ENCODE measurements around the gene NOS3.

Gene NOS3

GRCh38 chr7:151059367-151060112, 68.7 kb downstream of the NOS3 start, which contains the start of gene SLC4A2:
TSS of gene SLC4A2 (plus strand) at chr7:151059589. CDS start at chr7:151061988, 2,399 bp downstream.
- no peak for DNase-seq (ENCODE audit: low read depth)

DNA sequence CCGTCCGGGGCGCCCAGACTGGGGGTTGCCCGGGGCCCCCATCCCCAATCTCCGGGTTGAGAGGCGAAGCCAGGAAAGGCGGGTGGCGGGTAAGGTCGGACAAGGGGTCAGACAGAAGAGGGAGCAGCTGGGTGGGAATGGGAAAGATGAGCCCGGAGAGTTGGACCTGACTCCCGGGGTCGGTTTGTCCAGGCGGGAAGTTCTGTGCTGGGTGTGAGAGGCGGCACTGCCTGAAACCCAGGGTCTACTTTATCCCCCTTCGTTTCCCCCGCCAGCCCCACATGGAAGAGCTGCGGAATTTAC, 69.2 kb downstream of the NOS3 start:
- no peak for DNase-seq (ENCODE audit: low read depth)

GRCh38 chr7:151060416-151061212, 69.8 kb downstream of the NOS3 start:
- no peak for DNase-seq (ENCODE audit: low read depth)

- DNase-seq (ENCODE audit: low read depth) = no peak
These were observed 70.6 kb downstream of the NOS3 start for GRCh38 chr7:151061213-151062110.

DNA sequence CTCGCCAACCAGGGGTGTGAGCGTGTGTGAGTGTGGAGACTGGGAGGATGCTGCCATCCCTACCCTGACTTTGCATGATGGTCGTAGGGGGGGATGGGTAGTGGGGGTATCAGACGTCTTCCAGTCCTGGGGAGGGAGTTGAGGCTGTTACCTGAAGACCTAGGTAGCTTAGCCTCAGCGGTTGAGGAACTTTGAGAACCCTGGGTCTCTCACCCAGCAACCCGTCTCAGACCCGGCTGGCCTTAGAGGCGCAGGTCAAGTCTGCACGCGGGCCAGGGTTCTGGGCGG, 71.2 kb downstream of the NOS3 start:
- DNase-seq (ENCODE audit: low read depth) = no peak

DNA sequence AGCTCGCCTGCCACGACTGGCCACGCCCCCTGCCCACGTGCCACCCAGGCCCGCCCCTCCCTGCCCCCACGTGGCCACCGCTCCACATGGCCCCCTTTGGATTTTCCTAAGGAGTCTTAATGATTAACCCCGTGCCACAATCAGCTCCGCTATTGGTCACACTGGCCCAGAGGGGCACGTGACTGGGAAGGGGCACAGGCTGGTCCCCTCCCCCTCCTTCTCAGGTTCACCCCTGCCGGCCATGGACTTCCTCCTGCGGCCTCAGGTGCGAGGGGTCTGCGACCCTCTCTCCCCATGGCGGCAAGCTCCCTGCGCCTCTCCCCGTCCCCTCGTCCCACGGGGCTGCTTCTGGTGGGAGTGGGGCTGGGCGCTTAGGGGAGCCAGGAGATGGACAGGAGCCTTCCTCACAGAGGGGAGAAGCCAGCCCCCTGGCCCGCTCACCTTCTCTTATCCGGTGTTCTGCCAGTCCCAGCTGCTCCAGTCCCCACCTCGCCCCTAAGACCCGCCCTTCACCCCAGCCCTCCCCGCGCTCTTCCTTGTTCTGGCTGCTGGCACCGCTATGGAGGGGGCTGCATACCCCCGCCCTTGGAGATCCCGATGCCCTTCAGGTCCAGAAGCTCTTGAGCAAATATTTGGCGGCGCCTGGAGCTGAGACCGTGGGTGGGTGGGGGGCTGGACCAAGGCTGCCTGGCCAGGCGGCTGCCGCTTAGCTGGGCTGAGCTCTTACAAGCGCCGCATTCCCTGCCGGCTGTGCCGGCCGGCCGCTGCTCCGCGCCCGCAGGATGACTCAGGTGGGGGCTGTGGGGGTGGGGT, 71.8 kb downstream of the NOS3 start:
- no peak for DNase-seq (ENCODE audit: low read depth)

- DNase-seq (ENCODE audit: low read depth) = no peak
These were observed 72.4 kb downstream of the NOS3 start for GRCh38 chr7:151063212-151063561.

All from GM04504 (cell line).